Measurements from ENCODE around the gene LRRC53.

- TF ChIP-seq POLR2A (IDR thresholded peaks at IDR 0.05; ENCODE audit: low read length): no peak
- TF ChIP-seq CTCF (IDR thresholded peaks at IDR 0.05): no peak
- TF ChIP-seq MAX (IDR thresholded peaks at IDR 0.05): no peak
- TF ChIP-seq KDM5A (IDR thresholded peaks at IDR 0.05): no peak
- TF ChIP-seq BHLHE40 (IDR thresholded peaks at IDR 0.05; ENCODE audit: low read depth, low read length): no peak
These were observed 75.4 kb downstream of the LRRC53 start for GRCh38 chr1:74437035-74437434.
